Kidney (tissue), 14 donors: ENCODE results near the gene CDR2L. TPM values are rescaled to one million over a fixed set of nuclear protein-coding genes. Genes with fewer than 3 reads are reported as not detected.

Experiments
- DNase-seq, 5 donors: peaks; one replicate each; pipeline ENCODE4 v3.0.0-alpha.2; 2013 to 2020
- FAIRE-seq: peaks from 2 replicates; lab custom pipeline; 2012; peaks lifted over from hg19 to GRCh38; lab: Jason Lieb, UNC
- H3K27ac ChIP-seq, 2 donors: one replicate each; pipeline ENCODE4 v1.7.0; 2013; ENCODE audit warnings: low read depth in 2 of 2, low read length in 2 of 2, inconsistent platforms in 1 of 2
- H3K27me3 ChIP-seq: one replicate; pipeline ENCODE4 v1.7.1; 2013; ENCODE audit warnings: low read length, inconsistent platforms; ENCODE audit not compliant: control insufficient read depth, insufficient read depth
- H3K36me3 ChIP-seq, 3 donors: one replicate each; pipeline versions ENCODE4 v1.7.0 to v1.7.1; 2013; ENCODE audit warnings: low read length in 3 of 3, control low read depth in 1 of 3, inconsistent platforms in 1 of 3; ENCODE audit not compliant: insufficient read depth in 3 of 3, control insufficient read depth in 2 of 3
- H3K4me1 ChIP-seq, 3 donors: one replicate each; pipeline versions ENCODE4 v1.7.0 to v1.7.1; 2013; ENCODE audit warnings: low read length in 3 of 3, inconsistent platforms in 1 of 3, low read depth in 1 of 3; ENCODE audit not compliant: control insufficient read depth in 2 of 3, insufficient read depth in 2 of 3
- H3K4me3 ChIP-seq, 3 donors: one replicate each; pipeline versions ENCODE4 v1.7.0 to v1.8.1; 2013; ENCODE audit warnings: low read length in 3 of 3, control low read depth in 1 of 3, inconsistent platforms in 1 of 3
- H3K9ac ChIP-seq, 3 donors: one replicate each; pipeline versions ENCODE4 v1.7.0 to v1.7.1; 2013; ENCODE audit warnings: low read length in 3 of 3, control low read depth in 1 of 3, inconsistent platforms in 1 of 3
- H3K9me3 ChIP-seq, 3 donors: one replicate each; pipeline versions ENCODE4 v1.7.0 to v1.7.1; 2013; ENCODE audit warnings: low read length in 3 of 3, control low read depth in 1 of 3, inconsistent platforms in 1 of 3; ENCODE audit not compliant: control insufficient read depth in 2 of 3, insufficient read depth in 1 of 3
- intact Hi-C: fragments of 100-400 bp; cut with DNase I; formaldehyde crosslinking; loops from one replicate; pipeline ENCODE4 v1.11.1; 2022
- polyA plus RNA-seq: library from polyadenylated mRNA; stranded (reverse); fragments of 350-450 nt; fragmentation: Illumina TruSeq; extraction: RNeasy Lipid Tissue Mini Kit (QIAGEN cat#74804); gene quantifications from one replicate; pipeline ENCODE4 v1.2.3, GENCODE V29; 2014; ENCODE audit warnings: low read depth, low replicate concordance; ENCODE audit not compliant: insufficient read depth
- total RNA-seq: library from RNA; stranded (reverse); fragmentation: NEBNext Ultra II Directional; extraction: Animal tissue kit (Norgen Biotek cat#: 25700); gene quantifications from one replicate; pipeline ENCODE4 v1.2.1, GENCODE V29; 2021
- TF ChIP-seq, protein P1 (sequence below): IDR thresholded peaks from 3 replicates; pipeline ENCODE4 v1.5.1; 2012; ENCODE audit warnings: mild to moderate bottlenecking, moderate library complexity, borderline replicate concordance; ENCODE audit not compliant: insufficient read depth; ENCODE audit errors: extremely low read depth
- donor health status: control.
- donor health status: control.
- donor health status: control.
- donor health status: control.
- donor health status: control.
- donor health status: DM: yes; HTN: yes; CAD: no.
- donor health status: Normal renal cell carcinoma (clear cell type).

The CDR2L gene
- total and polyA plus RNA-seq, 2 donors from 2014 or later = 12.5 to 29.3 TPM

DNA sequence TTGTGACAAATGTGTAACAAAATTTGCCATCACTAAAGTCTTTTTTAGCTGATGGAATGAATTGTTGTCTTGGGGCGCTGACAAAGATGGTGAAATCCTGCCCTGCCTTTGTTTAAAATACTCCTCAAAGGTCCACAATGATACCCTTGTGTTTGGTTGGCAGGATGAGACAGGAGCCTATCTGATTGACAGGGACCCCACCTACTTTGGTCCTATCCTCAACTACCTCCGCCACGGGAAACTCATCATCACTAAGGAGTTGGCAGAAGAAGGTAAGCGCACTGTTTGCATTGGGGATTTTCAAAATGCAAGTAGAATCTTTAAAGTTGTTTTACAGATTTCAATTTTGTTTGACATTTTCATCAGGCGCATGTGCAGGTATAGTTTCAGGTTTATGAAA lies 61.6 kb downstream of the CDR2L start:
- Histone ChIP-seq H3K9me3 (no peaks in the 10 kb centered on the region), H3K4me3 (no peak overlapping the region), H3K36me3 (peaks cover 0 to 7% (median 3%) of the 10 kb centered on the region in 3 donors), H3K4me1 (peaks cover 0 to 10% (median 6%) of the 10 kb centered on the region in 3 donors), H3K27me3 (no peaks in the 10 kb centered on the region), H3K9ac (no peak overlapping the region), H3K27ac (no peak overlapping the region)
- DNase-seq = no peak
- no peak for FAIRE-seq
- intact Hi-C loops = no loop called here
- TF ChIP-seq, protein P1, sequence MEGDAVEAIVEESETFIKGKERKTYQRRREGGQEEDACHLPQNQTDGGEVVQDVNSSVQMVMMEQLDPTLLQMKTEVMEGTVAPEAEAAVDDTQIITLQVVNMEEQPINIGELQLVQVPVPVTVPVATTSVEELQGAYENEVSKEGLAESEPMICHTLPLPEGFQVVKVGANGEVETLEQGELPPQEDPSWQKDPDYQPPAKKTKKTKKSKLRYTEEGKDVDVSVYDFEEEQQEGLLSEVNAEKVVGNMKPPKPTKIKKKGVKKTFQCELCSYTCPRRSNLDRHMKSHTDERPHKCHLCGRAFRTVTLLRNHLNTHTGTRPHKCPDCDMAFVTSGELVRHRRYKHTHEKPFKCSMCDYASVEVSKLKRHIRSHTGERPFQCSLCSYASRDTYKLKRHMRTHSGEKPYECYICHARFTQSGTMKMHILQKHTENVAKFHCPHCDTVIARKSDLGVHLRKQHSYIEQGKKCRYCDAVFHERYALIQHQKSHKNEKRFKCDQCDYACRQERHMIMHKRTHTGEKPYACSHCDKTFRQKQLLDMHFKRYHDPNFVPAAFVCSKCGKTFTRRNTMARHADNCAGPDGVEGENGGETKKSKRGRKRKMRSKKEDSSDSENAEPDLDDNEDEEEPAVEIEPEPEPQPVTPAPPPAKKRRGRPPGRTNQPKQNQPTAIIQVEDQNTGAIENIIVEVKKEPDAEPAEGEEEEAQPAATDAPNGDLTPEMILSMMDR = no peak

DNA sequence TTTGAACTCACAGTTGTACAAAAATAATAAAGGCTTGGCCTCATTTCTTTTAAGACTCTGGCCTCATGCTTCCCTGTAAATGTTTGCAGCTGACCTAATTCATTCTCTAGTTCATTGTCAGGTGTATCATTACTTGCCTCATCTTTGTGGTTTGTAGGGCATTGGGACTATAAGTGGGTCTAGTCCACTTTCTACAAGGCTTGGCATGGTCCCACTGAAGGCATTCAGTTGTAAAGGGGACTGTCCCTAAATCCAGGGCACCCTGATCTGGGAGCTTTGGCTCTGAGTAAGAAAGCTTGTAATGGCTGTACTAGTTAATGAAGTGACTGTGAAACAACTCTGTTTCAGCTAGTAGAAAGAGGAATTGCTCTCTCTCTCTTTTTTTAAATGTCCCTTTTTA lies 62.3 kb downstream of the CDR2L start:
- Histone ChIP-seq H3K4me1 (peaks cover 0 to 10% (median 6%) of the 10 kb centered on the region in 3 donors), H3K27ac (no peak overlapping the region), H3K9me3 (no peaks in the 10 kb centered on the region), H3K27me3 (no peaks in the 10 kb centered on the region), H3K36me3 (peaks cover 2 to 7% (median 3%) of the 10 kb centered on the region in 3 donors), H3K4me3 (no peak overlapping the region), H3K9ac (no peak overlapping the region)
- no peak for DNase-seq
- TF ChIP-seq, protein P1 = no peak
- FAIRE-seq = no peak
- intact Hi-C loops = no loop called here

DNA sequence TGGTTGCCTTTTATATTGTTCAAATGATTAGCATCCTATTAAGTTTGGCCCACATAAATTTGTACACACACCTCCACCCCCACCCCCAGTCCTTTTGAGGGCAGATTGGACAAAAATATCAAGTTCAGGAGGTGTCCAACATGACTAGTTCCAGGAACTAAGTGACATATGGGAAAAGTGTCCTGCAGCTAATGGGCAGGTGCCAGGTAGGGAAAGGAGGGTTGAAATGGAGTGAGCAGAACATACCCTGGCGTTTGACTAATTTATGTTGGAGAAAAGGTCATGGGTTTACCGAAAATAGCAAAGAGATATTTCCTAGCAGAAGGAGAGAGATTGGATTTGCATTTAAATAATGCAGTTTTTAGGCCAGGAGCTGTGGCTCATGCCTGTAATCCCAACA lies 64.5 kb downstream of the CDR2L start:
- no peaks in the 10 kb centered on the region for H3K9me3 ChIP-seq
- TF ChIP-seq, protein P1 = no peak
- peaks cover 2 to 13% (median 3%) of the 10 kb centered on the region in 3 donors for H3K36me3 ChIP-seq
- H3K9ac ChIP-seq = no peak overlapping the region
- no peak for FAIRE-seq
- no peak overlapping the region for H3K4me3 ChIP-seq
- no peaks in the 10 kb centered on the region for H3K27me3 ChIP-seq
- H3K27ac ChIP-seq = no peak overlapping the region
- no peak for DNase-seq
- intact Hi-C loops = no loop called here
- H3K4me1 ChIP-seq = peaks cover 0 to 10% (median 6%) of the 10 kb centered on the region in 3 donors

Other genes with a start within 250 kb of the CDR2L start
- 71.3 TPM for gene NHERF1, start 239.0 kb upstream of the CDR2L start, total RNA-seq
- gene NHERF1, start 239.0 kb upstream of the CDR2L start, polyA plus RNA-seq = 448 TPM
- 41.5 TPM for gene NAT9, start 211.3 kb upstream of the CDR2L start, total RNA-seq
- 33.5 TPM for gene NAT9, start 211.3 kb upstream of the CDR2L start, polyA plus RNA-seq
- 0.31 TPM for gene GRIN2C, start 127.7 kb upstream of the CDR2L start, total RNA-seq
- gene GRIN2C, start 127.7 kb upstream of the CDR2L start, polyA plus RNA-seq = 0.15 TPM
- 9.0 TPM for gene FDXR, start 114.6 kb upstream of the CDR2L start, total RNA-seq
- 15.2 TPM for gene FDXR, start 114.6 kb upstream of the CDR2L start, polyA plus RNA-seq
- gene FADS6, start 94.0 kb upstream of the CDR2L start, total RNA-seq = not detected
- gene FADS6, start 94.0 kb upstream of the CDR2L start, polyA plus RNA-seq = not detected
- gene USH1G, start 64.4 kb upstream of the CDR2L start, total RNA-seq = 0.22 TPM
- gene USH1G, start 64.4 kb upstream of the CDR2L start, polyA plus RNA-seq = 0.17 TPM
- gene OTOP2, start 63.4 kb upstream of the CDR2L start, total RNA-seq = not detected
- not detected for gene OTOP2, start 63.4 kb upstream of the CDR2L start, polyA plus RNA-seq
- not detected for gene OTOP3, start 51.7 kb upstream of the CDR2L start, total RNA-seq
- gene OTOP3, start 51.7 kb upstream of the CDR2L start, polyA plus RNA-seq = not detected
- gene HID1, start 14.9 kb upstream of the CDR2L start, total RNA-seq = 32.6 TPM
- gene HID1, start 14.9 kb upstream of the CDR2L start, polyA plus RNA-seq = 13.6 TPM
- gene MRPL58, start 25.0 kb downstream of the CDR2L start, total RNA-seq = 23.1 TPM
- gene MRPL58, start 25.0 kb downstream of the CDR2L start, polyA plus RNA-seq = 84.5 TPM
- gene ATP5PD, start 59.3 kb downstream of the CDR2L start, total RNA-seq = 261 TPM
- 916 TPM for gene ATP5PD, start 59.3 kb downstream of the CDR2L start, polyA plus RNA-seq
- gene KCTD2, start 59.6 kb downstream of the CDR2L start, total RNA-seq = 30.2 TPM
- 26.0 TPM for gene KCTD2, start 59.6 kb downstream of the CDR2L start, polyA plus RNA-seq
- 184 TPM for gene SLC16A5, start 100.3 kb downstream of the CDR2L start, total RNA-seq
- gene SLC16A5, start 100.3 kb downstream of the CDR2L start, polyA plus RNA-seq = 28.4 TPM
- 31.8 TPM for gene ARMC7, start 122.3 kb downstream of the CDR2L start, total RNA-seq
- gene ARMC7, start 122.3 kb downstream of the CDR2L start, polyA plus RNA-seq = 35.1 TPM
- 59.4 TPM for gene NT5C, start 144.1 kb downstream of the CDR2L start, total RNA-seq
- 74.9 TPM for gene NT5C, start 144.1 kb downstream of the CDR2L start, polyA plus RNA-seq
- gene JPT1, start 166.9 kb downstream of the CDR2L start, total RNA-seq = 76.4 TPM
- gene JPT1, start 166.9 kb downstream of the CDR2L start, polyA plus RNA-seq = 122 TPM
- gene SUMO2, start 195.3 kb downstream of the CDR2L start, total RNA-seq = 315 TPM
- 279 TPM for gene SUMO2, start 195.3 kb downstream of the CDR2L start, polyA plus RNA-seq
- gene NUP85, start 218.0 kb downstream of the CDR2L start, total RNA-seq = 67.1 TPM
- gene NUP85, start 218.0 kb downstream of the CDR2L start, polyA plus RNA-seq = 23.9 TPM